ENCODE measurements around the gene CD52.
A peak's percentile ranks its signal among the peaks of the same experiment; 100 is the strongest.

CD52 gene

DNA sequence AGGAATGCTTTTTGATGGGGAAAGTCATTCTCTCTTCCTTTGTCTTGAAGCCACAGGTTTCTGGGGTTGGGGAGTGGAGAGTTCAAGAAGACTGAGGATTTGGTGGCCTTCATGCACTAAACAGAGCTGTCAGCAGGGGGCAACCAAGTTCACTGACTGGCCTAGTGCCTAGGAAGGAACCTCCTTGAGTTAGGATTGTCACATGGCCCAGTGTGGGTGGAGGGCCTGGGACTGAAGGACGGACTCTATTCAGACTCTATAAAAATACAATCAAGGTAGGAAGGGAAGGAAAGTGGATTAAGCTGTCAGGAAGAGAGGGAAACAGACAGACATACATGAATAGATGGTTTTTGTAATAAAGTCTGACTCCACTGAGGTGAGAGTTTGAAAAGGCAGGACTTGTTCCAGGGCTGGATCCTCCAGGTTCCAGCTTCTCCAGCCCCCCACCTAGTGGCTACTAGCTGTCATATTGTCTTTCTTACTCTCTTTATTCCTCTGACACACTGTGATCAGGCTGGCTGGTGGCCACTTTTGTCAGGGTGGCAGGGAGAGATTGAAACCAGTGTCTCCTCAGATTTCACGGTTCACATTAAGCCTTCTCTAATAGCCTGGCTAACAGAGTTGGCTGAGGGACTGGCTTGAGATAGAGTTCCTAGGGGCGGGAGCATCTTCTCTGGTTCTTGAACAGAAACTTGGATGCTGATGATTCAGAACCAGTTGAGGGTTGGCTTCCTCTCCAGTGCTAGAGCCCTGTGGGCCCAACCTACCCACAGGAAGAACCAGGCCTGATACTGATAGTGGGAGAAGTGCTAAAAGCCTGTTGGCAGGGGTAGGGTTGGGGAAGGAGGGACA, 42.0 kb upstream of the CD52 start:
- Histone ChIP-seq H3K79me2 (no peaks in the 10 kb centered on the region), H3K27ac (peak overlapping the region; percentile 33), H3K27me3 (ENCODE audit: control insufficient read depth, insufficient read depth, low read length) (no peaks in the 10 kb centered on the region), H2AFZ (no peak overlapping the region), H3K4me2 (ENCODE audit: low read length) (no peak overlapping the region), H3K36me3 (ENCODE audit: control insufficient read depth, insufficient read depth, low read length) (no peaks in the 10 kb centered on the region), H3K9ac (no peak overlapping the region), H3K9me3 (ENCODE audit: control insufficient read depth, low read length) (no peaks in the 10 kb centered on the region), H3K4me1 (peaks cover 5% of the 10 kb centered on the region), H3K4me3 (ENCODE audit: low read depth, low read length) (peak overlapping the region; percentile 3)
- TF ChIP-seq, protein P1, sequence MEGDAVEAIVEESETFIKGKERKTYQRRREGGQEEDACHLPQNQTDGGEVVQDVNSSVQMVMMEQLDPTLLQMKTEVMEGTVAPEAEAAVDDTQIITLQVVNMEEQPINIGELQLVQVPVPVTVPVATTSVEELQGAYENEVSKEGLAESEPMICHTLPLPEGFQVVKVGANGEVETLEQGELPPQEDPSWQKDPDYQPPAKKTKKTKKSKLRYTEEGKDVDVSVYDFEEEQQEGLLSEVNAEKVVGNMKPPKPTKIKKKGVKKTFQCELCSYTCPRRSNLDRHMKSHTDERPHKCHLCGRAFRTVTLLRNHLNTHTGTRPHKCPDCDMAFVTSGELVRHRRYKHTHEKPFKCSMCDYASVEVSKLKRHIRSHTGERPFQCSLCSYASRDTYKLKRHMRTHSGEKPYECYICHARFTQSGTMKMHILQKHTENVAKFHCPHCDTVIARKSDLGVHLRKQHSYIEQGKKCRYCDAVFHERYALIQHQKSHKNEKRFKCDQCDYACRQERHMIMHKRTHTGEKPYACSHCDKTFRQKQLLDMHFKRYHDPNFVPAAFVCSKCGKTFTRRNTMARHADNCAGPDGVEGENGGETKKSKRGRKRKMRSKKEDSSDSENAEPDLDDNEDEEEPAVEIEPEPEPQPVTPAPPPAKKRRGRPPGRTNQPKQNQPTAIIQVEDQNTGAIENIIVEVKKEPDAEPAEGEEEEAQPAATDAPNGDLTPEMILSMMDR (IDR thresholded peaks at IDR 0.05): peak; percentile 62

DNA sequence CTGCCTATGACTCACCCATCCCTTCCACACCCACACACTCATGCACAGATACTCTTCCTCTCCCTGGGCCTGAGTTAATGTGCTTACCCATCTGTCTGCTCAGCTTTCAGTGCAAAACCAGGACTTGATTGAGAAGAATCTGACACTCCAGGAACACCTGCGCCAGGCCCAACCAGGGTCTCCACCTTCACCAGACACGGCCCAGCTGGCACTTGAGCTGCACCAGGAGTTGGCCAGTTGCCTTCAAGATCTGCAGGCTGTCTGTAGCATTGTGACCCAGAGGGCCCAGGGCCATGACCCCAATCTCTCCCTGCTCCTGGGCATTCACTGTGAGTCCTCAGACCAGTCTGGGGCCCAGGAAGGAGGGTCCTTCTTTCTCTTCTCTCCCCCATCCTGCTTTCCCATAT, 41.3 kb upstream of the CD52 start:
- Histone ChIP-seq H3K4me3 (ENCODE audit: low read depth, low read length) (no peak overlapping the region), H3K27ac (no peak overlapping the region), H3K27me3 (ENCODE audit: control insufficient read depth, insufficient read depth, low read length) (no peaks in the 10 kb centered on the region), H3K4me2 (ENCODE audit: low read length) (no peak overlapping the region), H3K9me3 (ENCODE audit: control insufficient read depth, low read length) (no peaks in the 10 kb centered on the region), H2AFZ (no peak overlapping the region), H3K36me3 (ENCODE audit: control insufficient read depth, insufficient read depth, low read length) (no peaks in the 10 kb centered on the region), H3K4me1 (peaks cover 5% of the 10 kb centered on the region), H3K9ac (no peak overlapping the region), H3K79me2 (no peaks in the 10 kb centered on the region)
- TF ChIP-seq, protein P1 (IDR thresholded peaks at IDR 0.05): no peak

DNA sequence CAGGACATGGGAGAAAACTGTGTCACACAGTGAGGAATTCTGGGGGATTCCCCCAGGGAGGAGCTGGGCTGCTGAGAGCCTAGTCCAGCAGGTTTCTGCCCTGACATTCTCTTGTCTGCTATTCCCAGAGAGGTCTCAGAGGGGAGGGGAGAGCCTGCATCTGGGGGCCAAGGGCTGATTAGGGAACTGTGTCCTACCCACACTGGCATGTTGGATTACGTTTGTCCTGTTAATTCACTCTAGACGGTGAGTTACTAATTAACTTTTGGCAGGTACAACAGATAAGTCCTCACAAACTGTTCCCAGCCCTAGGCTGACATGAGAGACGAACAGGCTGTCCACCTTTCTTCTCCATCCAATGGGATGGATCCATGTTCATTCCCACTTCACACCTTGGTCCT, 40.5 kb upstream of the CD52 start:
- H3K27me3 ChIP-seq (ENCODE audit: control insufficient read depth, insufficient read depth, low read length): no peaks in the 10 kb centered on the region
- H3K79me2 ChIP-seq: no peaks in the 10 kb centered on the region
- peaks cover 5% of the 10 kb centered on the region for H3K4me1 ChIP-seq
- H3K36me3 ChIP-seq (ENCODE audit: control insufficient read depth, insufficient read depth, low read length): no peaks in the 10 kb centered on the region
- no peak overlapping the region for H3K9ac ChIP-seq
- H2AFZ ChIP-seq: no peak overlapping the region
- no peak overlapping the region for H3K27ac ChIP-seq
- H3K4me2 ChIP-seq (ENCODE audit: low read length): no peak overlapping the region
- TF ChIP-seq, protein P1 (IDR thresholded peaks at IDR 0.05): no peak
- H3K4me3 ChIP-seq (ENCODE audit: low read depth, low read length): no peak overlapping the region
- no peaks in the 10 kb centered on the region for H3K9me3 ChIP-seq (ENCODE audit: control insufficient read depth, low read length)

DNA sequence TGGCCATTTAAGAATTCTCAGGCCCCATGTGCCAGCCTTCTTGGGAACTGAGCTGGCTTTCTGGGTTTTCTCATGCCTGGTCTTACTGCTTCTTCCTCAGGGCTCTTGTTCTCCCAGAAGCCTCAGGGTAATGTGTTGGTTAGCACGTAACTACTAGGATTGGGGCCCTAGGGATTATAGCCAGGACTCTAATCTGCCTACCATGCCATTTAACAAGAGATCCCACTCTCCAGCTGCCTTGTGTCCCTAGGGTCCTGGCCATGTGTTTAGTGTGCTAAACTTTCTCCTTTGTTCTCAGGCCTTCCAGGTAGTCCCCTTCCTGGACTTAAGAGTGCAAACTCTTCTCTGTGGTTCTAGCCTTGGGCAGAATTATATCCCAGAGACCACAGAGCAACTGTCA, 40.0 kb upstream of the CD52 start:
- Histone ChIP-seq H3K9ac (no peak overlapping the region), H3K4me2 (ENCODE audit: low read length) (no peak overlapping the region), H2AFZ (no peak overlapping the region), H3K27me3 (ENCODE audit: control insufficient read depth, insufficient read depth, low read length) (no peaks in the 10 kb centered on the region), H3K27ac (no peak overlapping the region), H3K79me2 (no peaks in the 10 kb centered on the region), H3K4me1 (peaks cover 5% of the 10 kb centered on the region), H3K9me3 (ENCODE audit: control insufficient read depth, low read length) (no peaks in the 10 kb centered on the region), H3K4me3 (ENCODE audit: low read depth, low read length) (no peak overlapping the region), H3K36me3 (ENCODE audit: control insufficient read depth, insufficient read depth, low read length) (no peaks in the 10 kb centered on the region)
- TF ChIP-seq, protein P1 (IDR thresholded peaks at IDR 0.05): no peak

DNA sequence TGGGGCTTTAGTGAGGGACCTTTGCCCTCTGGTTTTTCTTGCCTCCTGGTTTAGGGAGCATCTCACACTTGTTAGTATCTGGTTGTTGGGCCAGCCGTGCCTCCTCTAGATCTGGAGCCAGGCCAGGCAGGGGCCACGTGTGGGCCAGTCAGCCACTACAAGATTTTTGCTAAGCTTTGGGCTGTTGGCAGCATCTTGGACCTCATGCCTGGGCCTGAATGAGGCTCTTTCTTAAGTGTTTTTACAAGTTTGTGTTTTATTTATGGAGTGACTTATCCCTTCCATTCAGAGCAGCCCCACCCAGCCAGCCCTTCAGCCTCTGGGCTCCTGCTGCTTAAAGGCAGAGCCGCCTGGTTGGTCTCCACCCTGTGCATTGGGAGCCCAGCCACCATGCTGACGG, 39.5 kb upstream of the CD52 start:
- H3K4me2 ChIP-seq (ENCODE audit: low read length): no peak overlapping the region
- H3K9ac ChIP-seq: no peak overlapping the region
- H3K79me2 ChIP-seq: no peaks in the 10 kb centered on the region
- peaks cover 5% of the 10 kb centered on the region for H3K4me1 ChIP-seq
- H3K9me3 ChIP-seq (ENCODE audit: control insufficient read depth, low read length): no peaks in the 10 kb centered on the region
- TF ChIP-seq, protein P1 (IDR thresholded peaks at IDR 0.05): no peak
- no peaks in the 10 kb centered on the region for H3K27me3 ChIP-seq (ENCODE audit: control insufficient read depth, insufficient read depth, low read length)
- no peak overlapping the region for H2AFZ ChIP-seq
- no peak overlapping the region for H3K27ac ChIP-seq
- H3K4me3 ChIP-seq (ENCODE audit: low read depth, low read length): no peak overlapping the region
- H3K36me3 ChIP-seq (ENCODE audit: control insufficient read depth, insufficient read depth, low read length): no peaks in the 10 kb centered on the region
